Neutrophil (primary cell): Measurements from ENCODE around the gene TKTL2.

ENCODE experiments used
- H3K27ac ChIP-seq: fragments of 200-600 bp; sonication (generic); 2 replicates; pipeline ENCODE4 v1.5.1; 2016; ENCODE audit warnings: mild to moderate bottlenecking, moderate library complexity
- H3K27me3 ChIP-seq: fragments of 200-600 bp; sonication (generic); 2 replicates; pipeline ENCODE4 v1.6.0; 2016; ENCODE audit warnings: mild to moderate bottlenecking
- H3K36me3 ChIP-seq: fragments of 200-600 bp; sonication (generic); 2 replicates; pipeline ENCODE4 v1.5.1; 2017
- H3K4me1 ChIP-seq, 2 experiments: fragments of 200-600 bp in 1 of 2; sonication (generic) in 1 of 2; 1 replicate in 1 of 2; 2 replicates in 1 of 2; pipeline versions ENCODE4 v1.5.1 to v1.6.1; 2013 to 2016; ENCODE audit warnings: low read depth in 1 of 2, low read length in 1 of 2, mild to moderate bottlenecking in 1 of 2, moderate library complexity in 1 of 2; ENCODE audit not compliant: control insufficient read depth in 1 of 2, insufficient read depth in 1 of 2
- H3K4me3 ChIP-seq, 2 experiments: fragments of 200-600 bp in 1 of 2; sonication (generic) in 1 of 2; 1 replicate in 1 of 2; 2 replicates in 1 of 2; pipeline ENCODE4 v1.5.1; 2013 to 2016; ENCODE audit warnings: low read depth in 1 of 2, low read length in 1 of 2, mild to moderate bottlenecking in 1 of 2, moderate library complexity in 1 of 2
- H3K9me3 ChIP-seq: fragments of 200-600 bp; sonication (generic); 2 replicates; pipeline ENCODE4 v1.5.1; 2016
- TF ChIP-seq, protein P1 (sequence below): fragments of 200-600 bp; sonication (generic); IDR thresholded peaks from 2 replicates; pipeline ENCODE4 v1.5.1; 2016; ENCODE audit warnings: antibody characterized with exemption

Gene TKTL2

DNA sequence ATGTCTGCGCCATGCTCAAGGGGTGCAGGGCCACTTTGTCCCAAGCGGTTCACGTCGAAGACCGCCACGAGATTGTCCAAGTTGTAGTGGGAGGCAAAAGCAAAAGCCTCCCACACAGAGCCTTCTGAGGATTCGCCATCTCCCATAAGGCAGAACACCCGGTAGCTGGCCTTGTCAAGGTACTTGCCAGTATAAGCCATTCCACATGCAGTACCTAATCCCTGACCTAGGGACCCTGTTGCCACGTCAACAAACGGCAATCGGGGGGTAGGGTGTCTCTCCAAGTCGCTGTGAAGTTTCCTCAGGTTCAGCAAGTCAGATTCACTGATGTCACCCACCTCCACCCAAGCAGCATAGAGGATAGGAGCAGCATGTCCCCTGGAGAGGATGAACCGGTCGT, 424 bp downstream of the TKTL2 start:
- H3K9me3 ChIP-seq = no peaks in the 10 kb centered on the region
- H3K4me1 ChIP-seq = peaks cover 6 to 16% of the 10 kb centered on the region in 2 experiments
- peaks cover 20% of the 10 kb centered on the region for H3K27me3 ChIP-seq
- H3K4me3 ChIP-seq = no peak overlapping the region
- no peaks in the 10 kb centered on the region for H3K36me3 ChIP-seq
- TF ChIP-seq, protein P1, sequence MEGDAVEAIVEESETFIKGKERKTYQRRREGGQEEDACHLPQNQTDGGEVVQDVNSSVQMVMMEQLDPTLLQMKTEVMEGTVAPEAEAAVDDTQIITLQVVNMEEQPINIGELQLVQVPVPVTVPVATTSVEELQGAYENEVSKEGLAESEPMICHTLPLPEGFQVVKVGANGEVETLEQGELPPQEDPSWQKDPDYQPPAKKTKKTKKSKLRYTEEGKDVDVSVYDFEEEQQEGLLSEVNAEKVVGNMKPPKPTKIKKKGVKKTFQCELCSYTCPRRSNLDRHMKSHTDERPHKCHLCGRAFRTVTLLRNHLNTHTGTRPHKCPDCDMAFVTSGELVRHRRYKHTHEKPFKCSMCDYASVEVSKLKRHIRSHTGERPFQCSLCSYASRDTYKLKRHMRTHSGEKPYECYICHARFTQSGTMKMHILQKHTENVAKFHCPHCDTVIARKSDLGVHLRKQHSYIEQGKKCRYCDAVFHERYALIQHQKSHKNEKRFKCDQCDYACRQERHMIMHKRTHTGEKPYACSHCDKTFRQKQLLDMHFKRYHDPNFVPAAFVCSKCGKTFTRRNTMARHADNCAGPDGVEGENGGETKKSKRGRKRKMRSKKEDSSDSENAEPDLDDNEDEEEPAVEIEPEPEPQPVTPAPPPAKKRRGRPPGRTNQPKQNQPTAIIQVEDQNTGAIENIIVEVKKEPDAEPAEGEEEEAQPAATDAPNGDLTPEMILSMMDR = no peak
- H3K27ac ChIP-seq = no peak overlapping the region

DNA sequence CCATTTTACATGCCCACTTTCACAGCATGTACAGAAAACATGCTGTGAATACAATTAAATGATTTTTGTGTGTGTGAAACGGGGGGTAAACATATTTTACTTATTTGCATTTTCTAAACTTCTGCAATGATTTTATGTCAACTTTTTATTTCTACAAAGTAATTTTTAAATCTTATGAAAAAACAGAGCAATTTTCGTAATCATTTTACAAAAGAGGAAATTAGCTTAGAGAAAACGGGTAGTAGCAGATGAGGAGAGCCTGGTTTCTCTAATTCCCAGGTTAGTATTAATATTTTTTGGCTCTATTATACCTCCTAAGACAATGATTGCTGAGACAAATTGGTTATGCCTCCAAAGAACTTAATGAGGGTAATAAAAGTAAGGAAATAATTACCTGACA, 3.2 kb downstream of the TKTL2 start:
- peaks cover 6 to 16% of the 10 kb centered on the region in 2 experiments for H3K4me1 ChIP-seq
- no peak overlapping the region for H3K27ac ChIP-seq
- TF ChIP-seq, protein P1 = no peak
- H3K9me3 ChIP-seq = no peaks in the 10 kb centered on the region
- no peak overlapping the region for H3K4me3 ChIP-seq
- peaks cover 12% of the 10 kb centered on the region for H3K27me3 ChIP-seq
- H3K36me3 ChIP-seq = no peaks in the 10 kb centered on the region

DNA sequence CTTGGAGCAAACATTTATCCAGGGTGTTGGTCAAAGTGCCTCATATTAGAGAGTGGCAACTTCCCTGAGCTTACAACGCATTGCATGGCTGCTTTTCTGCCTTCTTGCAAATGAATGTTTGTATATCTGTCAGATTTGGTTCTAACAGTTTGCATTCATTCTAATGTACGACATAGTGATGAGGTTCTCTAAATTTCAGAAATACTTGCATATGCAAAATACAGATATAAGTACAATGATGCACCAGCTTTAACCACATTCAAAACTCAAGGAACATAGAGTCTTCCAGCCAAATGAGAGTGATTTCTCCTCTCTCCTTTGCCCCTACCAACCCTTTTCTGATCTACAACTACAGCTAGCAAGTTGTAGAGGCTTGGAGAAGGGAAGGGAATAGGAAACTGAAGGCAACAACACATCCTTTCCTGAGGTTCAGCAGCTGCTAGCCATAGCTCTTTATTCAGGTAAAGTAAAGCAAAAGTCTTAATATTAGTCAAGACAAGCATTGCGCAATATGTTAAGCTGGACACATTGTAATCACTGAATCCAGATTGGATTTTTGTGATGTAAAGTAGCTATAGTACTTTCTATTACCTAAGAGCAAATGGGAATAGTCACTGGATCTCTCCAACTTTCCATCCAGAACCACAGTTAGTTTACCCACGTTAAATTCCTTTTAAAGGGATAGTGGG, 6.3 kb downstream of the TKTL2 start:
- H3K4me1 ChIP-seq = peaks cover 6 to 16% of the 10 kb centered on the region in 2 experiments
- peaks cover 18% of the 10 kb centered on the region for H3K27me3 ChIP-seq
- TF ChIP-seq, protein P1 = no peak
- no peaks in the 10 kb centered on the region for H3K36me3 ChIP-seq
- H3K27ac ChIP-seq = no peak overlapping the region
- no peaks in the 10 kb centered on the region for H3K9me3 ChIP-seq
- no peak overlapping the region for H3K4me3 ChIP-seq

DNA sequence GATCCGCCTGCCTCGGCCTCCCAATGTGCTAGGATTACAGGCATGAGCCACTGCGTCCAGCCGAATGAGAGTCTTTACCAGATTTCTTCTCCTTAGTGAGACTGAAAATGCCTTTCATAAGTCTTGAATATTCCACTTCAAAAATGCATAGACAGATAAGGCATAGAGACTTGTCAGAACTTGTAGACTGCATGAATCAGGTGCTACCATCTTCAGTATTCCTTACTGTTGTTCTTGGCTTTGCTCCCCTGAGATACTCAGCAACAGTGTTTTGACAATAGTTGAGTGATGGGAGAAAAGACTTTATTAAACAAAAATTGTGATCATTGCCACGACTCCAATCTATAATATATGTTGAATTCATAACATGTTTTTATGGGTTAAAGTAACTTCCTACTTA, 11.0 kb downstream of the TKTL2 start:
- TF ChIP-seq, protein P1 = no peak
- Histone ChIP-seq H3K36me3 (no peaks in the 10 kb centered on the region), H3K4me1 (no peaks in the 10 kb centered on the region), H3K27me3 (peaks cover 18% of the 10 kb centered on the region), H3K9me3 (no peaks in the 10 kb centered on the region), H3K4me3 (no peak overlapping the region), H3K27ac (no peak overlapping the region)

DNA sequence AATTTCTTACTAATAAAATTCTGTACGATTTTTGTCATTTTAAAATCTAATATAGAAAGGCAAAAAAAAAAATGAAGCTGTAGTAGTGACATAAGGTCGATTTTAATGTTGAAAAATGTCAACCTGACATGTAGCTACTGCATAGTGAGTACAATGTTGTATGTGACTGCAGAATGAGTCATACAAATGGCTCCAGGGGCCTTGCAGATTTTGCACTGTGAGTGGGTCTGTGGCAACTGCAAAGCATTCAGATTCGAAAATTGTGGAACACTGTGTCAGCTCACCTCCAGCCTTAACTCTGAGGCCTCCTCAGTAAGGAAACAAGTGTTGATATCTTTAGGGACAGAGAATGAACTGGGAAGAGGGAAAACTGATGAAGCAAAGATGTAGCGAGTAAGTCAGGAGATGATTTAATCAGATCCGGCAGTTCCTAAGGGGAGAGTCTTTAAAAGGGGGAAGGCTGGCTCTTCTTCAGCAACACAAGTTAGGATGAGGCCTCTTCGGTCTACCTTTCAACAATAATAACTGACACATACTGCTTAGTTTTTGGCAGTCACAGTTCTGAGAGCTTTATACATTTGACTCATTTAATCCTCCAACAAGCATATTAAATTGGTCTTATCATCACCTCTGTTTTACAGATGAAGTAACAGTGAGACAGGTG, 24.9 kb downstream of the TKTL2 start:
- TF ChIP-seq, protein P1 = no peak
- Histone ChIP-seq H3K36me3 (no peaks in the 10 kb centered on the region), H3K27ac (no peak overlapping the region), H3K9me3 (no peaks in the 10 kb centered on the region), H3K4me3 (no peak overlapping the region), H3K27me3 (no peaks in the 10 kb centered on the region), H3K4me1 (no peaks in the 10 kb centered on the region)
